Activated gamma-delta T cell (primary cell): ENCODE data around the gene LDLRAD4.

Experiments
- DNase-seq: peaks from one replicate; lab custom pipeline; 2025; lab: John Stamatoyannopoulos, UW

LDLRAD4 gene

GRCh38 chr18:13202571-13202970, 16.0 kb upstream of the LDLRAD4 start:
- DNase-seq = no peak

- no peak for DNase-seq
These were observed 12.3 kb upstream of the LDLRAD4 start for GRCh38 chr18:13206301-13206700.

GRCh38 chr18:13207294-13207693, 11.3 kb upstream of the LDLRAD4 start:
- DNase-seq = no peak

- DNase-seq = no peak
These were observed 7.0 kb upstream of the LDLRAD4 start for GRCh38 chr18:13211534-13211933.

GRCh38 chr18:13213036-13213795, 5.3 kb upstream of the LDLRAD4 start:
- no peak for DNase-seq

- DNase-seq = no peak
These were observed 4.0 kb upstream of the LDLRAD4 start for GRCh38 chr18:13214609-13215008.

GRCh38 chr18:13216092-13216582, 2.4 kb upstream of the LDLRAD4 start:
- no peak for DNase-seq

GRCh38 chr18:13216711-13217465, 1.7 kb upstream of the LDLRAD4 start:
- DNase-seq = no peak

GRCh38 chr18:13217466-13217961, 1.0 kb upstream of the LDLRAD4 start:
- DNase-seq = peak; percentile 14

GRCh38 chr18:13217971-13218367, 591 bp upstream of the LDLRAD4 start:
- DNase-seq = no peak

GRCh38 chr18:13218997-13219396, 437 bp downstream of the LDLRAD4 start:
- DNase-seq = no peak

GRCh38 chr18:13219593-13220159, 1.1 kb downstream of the LDLRAD4 start:
- DNase-seq = no peak

- DNase-seq = no peak
These were observed 1.9 kb downstream of the LDLRAD4 start for GRCh38 chr18:13220361-13220991.

- DNase-seq = no peak
These were observed 3.6 kb downstream of the LDLRAD4 start for GRCh38 chr18:13221869-13222855.

- no peak for DNase-seq
These were observed 4.3 kb downstream of the LDLRAD4 start for GRCh38 chr18:13222856-13223281.

- DNase-seq = no peak
These were observed 5.0 kb downstream of the LDLRAD4 start for GRCh38 chr18:13223311-13224143.

- DNase-seq = no peak
These were observed 6.7 kb downstream of the LDLRAD4 start for GRCh38 chr18:13225261-13225660.

- no peak for DNase-seq
These were observed 8.1 kb downstream of the LDLRAD4 start for GRCh38 chr18:13226533-13227144.

GRCh38 chr18:13227910-13228309, 9.3 kb downstream of the LDLRAD4 start:
- DNase-seq = no peak
